Measurements from ENCODE around the gene STK32A. TPM values are rescaled to one million over a fixed set of nuclear protein-coding genes. Genes with fewer than 3 reads are reported as not detected.

STK32A gene
- total and polyA plus RNA-seq, 3 experiments from 2014 or later = not detected

DNA sequence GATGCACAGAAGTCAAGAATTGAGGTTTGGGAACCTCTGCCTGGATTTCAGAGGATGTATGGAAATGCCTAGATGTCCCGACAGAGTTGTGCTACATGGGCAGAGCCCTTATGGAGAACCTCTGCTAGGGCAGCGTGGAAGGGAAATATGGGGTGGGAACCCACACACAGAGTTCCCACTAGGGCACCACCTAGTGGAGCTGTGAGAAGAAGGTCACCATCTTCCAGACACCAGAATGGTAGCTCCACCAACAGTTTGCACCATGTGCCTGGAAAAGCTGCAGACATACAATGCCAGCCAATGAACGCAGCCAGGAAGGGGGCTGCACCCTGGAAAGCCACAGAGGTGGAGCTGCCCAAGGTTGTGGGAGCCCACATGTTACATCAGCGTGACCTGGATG, 104.5 kb downstream of the STK32A start:
- Mint-ChIP-seq H3K27ac (no peak overlapping the region), H3K9me3 (peaks cover 3 to 14% (median 7%) of the 10 kb centered on the region in 5 donors), H3K36me3 (no peaks in the 10 kb centered on the region), H3K27me3 (no peaks in the 10 kb centered on the region), H3K4me3 (no peak overlapping the region), H3K4me1 (no peaks in the 10 kb centered on the region)
- H3K4me1 ChIP-seq (ENCODE audit: insufficient read depth, low read length) = no peaks in the 10 kb centered on the region
- no peak overlapping the region for H3K27ac ChIP-seq (ENCODE audit: low read depth, low read length)
- ChIA-PET CTCF (no interaction called here), POLR2A (no interaction called here)
- DNase-seq = no peak
- no peak overlapping the region for H3K4me3 ChIP-seq (ENCODE audit: low read length)
- H3K9me3 ChIP-seq (ENCODE audit: low read length) = no peaks in the 10 kb centered on the region
- no peaks in the 10 kb centered on the region for H3K27me3 ChIP-seq (ENCODE audit: insufficient read depth, low read length, poor library complexity, severe bottlenecking)
- H3K36me3 ChIP-seq (ENCODE audit: insufficient read depth, low read length) = no peaks in the 10 kb centered on the region

DNA sequence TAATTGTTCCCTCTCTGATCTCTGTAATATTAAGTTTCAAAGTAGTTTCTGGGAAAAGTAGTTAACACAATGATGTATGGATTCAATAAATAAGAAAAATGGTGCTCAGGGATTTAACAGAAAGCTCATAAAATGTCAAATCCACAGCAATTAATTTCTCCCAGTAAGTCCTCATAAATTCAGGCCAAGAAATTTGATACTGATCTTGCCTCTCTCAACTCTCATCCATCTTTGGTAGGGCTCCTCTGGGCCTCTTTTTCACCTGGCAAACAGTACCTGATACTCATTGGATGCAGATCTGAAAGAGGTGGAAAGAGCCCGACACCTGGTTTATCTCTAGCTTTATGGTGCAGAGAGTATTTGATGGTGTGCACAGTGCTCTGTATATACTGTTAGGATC, 106.1 kb downstream of the STK32A start:
- H3K36me3 Mint-ChIP-seq = no peaks in the 10 kb centered on the region
- Histone ChIP-seq H3K27ac (ENCODE audit: low read depth, low read length) (no peak overlapping the region), H3K4me3 (ENCODE audit: low read length) (no peak overlapping the region), H3K4me1 (ENCODE audit: insufficient read depth, low read length) (no peaks in the 10 kb centered on the region), H3K36me3 (ENCODE audit: insufficient read depth, low read length) (no peaks in the 10 kb centered on the region), H3K27me3 (ENCODE audit: insufficient read depth, low read length, poor library complexity, severe bottlenecking) (no peaks in the 10 kb centered on the region), H3K9me3 (ENCODE audit: low read length) (no peaks in the 10 kb centered on the region)
- no peak overlapping the region for H3K4me3 Mint-ChIP-seq
- H3K9me3 Mint-ChIP-seq = peaks cover 3 to 14% (median 7%) of the 10 kb centered on the region in 5 donors
- H3K27ac Mint-ChIP-seq = no peak overlapping the region
- no peaks in the 10 kb centered on the region for H3K4me1 Mint-ChIP-seq
- CTCF ChIA-PET = no interaction called here
- no peaks in the 10 kb centered on the region for H3K27me3 Mint-ChIP-seq
- POLR2A ChIA-PET = no interaction called here
- no peak for DNase-seq

DNA sequence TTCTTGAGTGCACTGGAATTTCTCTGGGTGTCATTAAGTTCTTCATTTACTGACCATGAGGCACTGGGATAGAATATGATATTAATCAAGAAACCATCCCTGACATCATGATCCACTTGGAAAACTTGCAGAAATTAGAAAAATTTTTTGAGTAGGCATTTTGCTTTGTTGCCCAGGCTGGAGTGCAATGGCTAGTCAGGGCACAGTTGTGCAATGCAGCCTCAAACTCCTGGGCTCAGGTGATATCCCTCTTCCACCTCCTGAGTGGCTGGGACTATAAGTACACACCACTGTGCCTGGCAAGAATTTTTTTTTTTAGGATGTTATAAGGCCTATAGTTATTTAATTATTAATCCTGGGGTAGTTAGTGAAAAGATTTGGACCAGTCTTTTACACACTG, 106.5 kb downstream of the STK32A start:
- H3K27ac Mint-ChIP-seq = no peak overlapping the region
- H3K27me3 ChIP-seq (ENCODE audit: insufficient read depth, low read length, poor library complexity, severe bottlenecking) = no peaks in the 10 kb centered on the region
- POLR2A ChIA-PET = no interaction called here

DNA sequence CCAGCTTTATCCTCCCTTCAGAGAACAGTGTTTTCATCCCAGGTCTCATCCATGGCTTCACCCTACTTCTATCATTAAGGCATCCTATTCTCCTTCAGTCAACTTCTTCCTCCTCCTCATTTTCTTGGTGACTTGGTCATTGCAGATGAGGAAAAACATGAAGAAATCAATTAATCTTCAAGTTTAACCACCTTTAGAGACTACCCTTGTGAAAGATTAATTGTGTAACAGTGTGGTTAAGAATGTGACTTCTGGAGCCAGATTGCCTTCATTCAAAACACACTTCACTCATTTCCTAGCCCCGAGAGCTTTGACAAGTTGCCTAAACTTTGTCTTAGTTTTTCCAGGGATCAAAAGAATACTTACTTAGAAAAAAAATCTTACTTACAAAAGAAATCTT, 110.0 kb downstream of the STK32A start:
- Mint-ChIP-seq H3K36me3 (no peaks in the 10 kb centered on the region), H3K4me3 (no peak overlapping the region), H3K27ac (no peak overlapping the region), H3K27me3 (no peaks in the 10 kb centered on the region), H3K9me3 (peaks cover 0 to 2% (median 0%) of the 10 kb centered on the region in 5 donors), H3K4me1 (no peaks in the 10 kb centered on the region)
- H3K36me3 ChIP-seq (ENCODE audit: insufficient read depth, low read length) = no peaks in the 10 kb centered on the region
- ChIA-PET CTCF (no interaction called here), POLR2A (no interaction called here)
- H3K4me1 ChIP-seq (ENCODE audit: insufficient read depth, low read length) = no peaks in the 10 kb centered on the region
- no peak for DNase-seq
- H3K4me3 ChIP-seq (ENCODE audit: low read length) = no peak overlapping the region
- H3K9me3 ChIP-seq (ENCODE audit: low read length) = no peaks in the 10 kb centered on the region
- no peak overlapping the region for H3K27ac ChIP-seq (ENCODE audit: low read depth, low read length)
- no peaks in the 10 kb centered on the region for H3K27me3 ChIP-seq (ENCODE audit: insufficient read depth, low read length, poor library complexity, severe bottlenecking)

More for the DNA sequence above, 106.5 kb downstream of the STK32A start:
- no peaks in the 10 kb centered on the region for H3K36me3 ChIP-seq (ENCODE audit: insufficient read depth, low read length)
- H3K9me3 Mint-ChIP-seq = peaks cover 3 to 14% (median 7%) of the 10 kb centered on the region in 5 donors
- H3K4me3 Mint-ChIP-seq = no peak overlapping the region
- H3K4me3 ChIP-seq (ENCODE audit: low read length) = no peak overlapping the region
- CTCF ChIA-PET = no interaction called here
- H3K9me3 ChIP-seq (ENCODE audit: low read length) = no peaks in the 10 kb centered on the region
- no peaks in the 10 kb centered on the region for H3K4me1 Mint-ChIP-seq
- H3K36me3 Mint-ChIP-seq = no peaks in the 10 kb centered on the region
- no peaks in the 10 kb centered on the region for H3K4me1 ChIP-seq (ENCODE audit: insufficient read depth, low read length)
- H3K27ac ChIP-seq (ENCODE audit: low read depth, low read length) = no peak overlapping the region
- H3K27me3 Mint-ChIP-seq = no peaks in the 10 kb centered on the region
- no peak for DNase-seq

DNA sequence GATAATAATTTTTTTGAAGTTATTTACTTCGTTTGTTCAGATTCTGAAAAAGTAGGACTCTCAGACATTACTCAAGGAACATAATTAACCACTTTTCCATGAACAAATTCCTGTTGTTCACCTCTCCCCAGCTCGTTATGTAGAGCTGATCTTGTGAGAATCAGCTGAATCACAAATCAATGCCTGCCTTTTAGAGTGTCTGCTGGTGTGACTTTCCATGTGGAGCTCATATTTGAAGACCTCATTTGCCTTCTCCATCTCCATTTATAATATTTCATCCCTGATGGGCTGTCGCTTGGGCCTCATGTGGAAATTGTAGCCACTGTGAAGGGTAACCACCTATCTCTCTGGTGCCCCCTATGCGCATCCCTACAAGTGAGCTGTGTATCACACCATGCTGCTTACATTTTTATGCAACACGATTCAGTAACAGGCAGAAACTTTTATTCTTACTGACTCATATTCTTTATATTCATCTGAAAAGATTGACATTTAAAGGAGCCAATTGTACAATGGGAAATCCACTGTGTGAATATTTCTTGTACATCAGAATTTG, 111.3 kb downstream of the STK32A start:
- ChIA-PET CTCF (no interaction called here), POLR2A (no interaction called here)
- Mint-ChIP-seq H3K27ac (no peak overlapping the region), H3K36me3 (no peaks in the 10 kb centered on the region), H3K4me3 (no peak overlapping the region), H3K27me3 (no peaks in the 10 kb centered on the region), H3K4me1 (no peaks in the 10 kb centered on the region), H3K9me3 (no peaks in the 10 kb centered on the region)
- H3K36me3 ChIP-seq (ENCODE audit: insufficient read depth, low read length) = no peaks in the 10 kb centered on the region
- H3K9me3 ChIP-seq (ENCODE audit: low read length) = no peaks in the 10 kb centered on the region
- H3K4me1 ChIP-seq (ENCODE audit: insufficient read depth, low read length) = no peaks in the 10 kb centered on the region
- no peaks in the 10 kb centered on the region for H3K27me3 ChIP-seq (ENCODE audit: insufficient read depth, low read length, poor library complexity, severe bottlenecking)
- H3K27ac ChIP-seq (ENCODE audit: low read depth, low read length) = no peak overlapping the region
- no peak for DNase-seq
- no peak overlapping the region for H3K4me3 ChIP-seq (ENCODE audit: low read length)

DNA sequence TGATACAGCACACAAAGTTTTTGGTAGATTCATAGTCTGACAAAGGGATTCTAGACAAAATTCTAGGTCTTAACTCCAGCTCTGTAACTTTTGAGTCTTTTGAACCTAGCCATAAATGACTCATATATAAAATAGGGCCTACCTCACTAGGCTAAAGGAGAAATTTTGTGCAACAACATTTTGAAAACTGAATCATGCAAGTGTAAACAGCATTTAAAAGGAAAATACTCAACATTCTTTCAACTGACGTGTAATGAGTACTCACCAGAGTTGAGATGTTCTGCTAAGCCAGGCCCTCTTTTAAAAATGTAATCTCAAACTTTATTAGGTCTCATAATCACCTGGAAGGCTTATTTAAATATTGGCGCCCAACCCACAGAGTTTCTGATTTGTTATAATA, 113.2 kb downstream of the STK32A start:
- Histone ChIP-seq H3K27me3 (ENCODE audit: insufficient read depth, low read length, poor library complexity, severe bottlenecking) (no peaks in the 10 kb centered on the region), H3K4me3 (ENCODE audit: low read length) (no peak overlapping the region), H3K36me3 (ENCODE audit: insufficient read depth, low read length) (no peaks in the 10 kb centered on the region), H3K4me1 (ENCODE audit: insufficient read depth, low read length) (no peaks in the 10 kb centered on the region), H3K27ac (ENCODE audit: low read depth, low read length) (no peak overlapping the region), H3K9me3 (ENCODE audit: low read length) (no peaks in the 10 kb centered on the region)
- Mint-ChIP-seq H3K4me3 (no peak overlapping the region), H3K36me3 (no peaks in the 10 kb centered on the region), H3K4me1 (no peaks in the 10 kb centered on the region), H3K27ac (no peak overlapping the region), H3K9me3 (peaks cover 0 to 3% (median 0%) of the 10 kb centered on the region in 5 donors), H3K27me3 (peaks cover 0 to 5% of the 10 kb centered on the region in 2 donors)
- POLR2A ChIA-PET = no interaction called here
- CTCF ChIA-PET = no interaction called here
- no peak for DNase-seq

DNA sequence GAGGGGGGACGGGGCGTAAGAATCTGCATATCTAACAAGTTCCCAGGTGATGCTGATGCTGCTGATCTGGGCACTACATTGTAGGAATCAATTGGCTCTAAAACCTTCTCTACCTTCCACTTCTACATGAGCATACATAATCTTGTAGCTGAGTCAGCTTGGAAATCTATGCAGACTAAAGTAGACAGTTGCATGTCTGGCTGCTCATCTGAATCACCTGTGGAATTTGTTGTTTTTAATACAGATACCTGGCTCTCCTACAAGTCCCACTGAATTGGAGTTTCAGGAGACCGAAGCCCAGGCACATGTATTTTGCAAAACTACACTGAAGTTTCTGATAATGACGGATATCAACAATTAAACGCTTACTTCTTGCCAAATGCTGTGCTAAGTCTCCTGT, 113.6 kb downstream of the STK32A start:
- H3K4me1 ChIP-seq (ENCODE audit: insufficient read depth, low read length) = no peaks in the 10 kb centered on the region
- Mint-ChIP-seq H3K4me3 (no peak overlapping the region), H3K27me3 (peaks cover 0 to 5% of the 10 kb centered on the region in 2 donors), H3K4me1 (no peaks in the 10 kb centered on the region), H3K36me3 (no peaks in the 10 kb centered on the region), H3K27ac (no peak overlapping the region), H3K9me3 (peaks cover 0 to 3% (median 0%) of the 10 kb centered on the region in 5 donors)
- no peak overlapping the region for H3K27ac ChIP-seq (ENCODE audit: low read depth, low read length)
- ChIA-PET CTCF (no interaction called here), POLR2A (no interaction called here)
- H3K27me3 ChIP-seq (ENCODE audit: insufficient read depth, low read length, poor library complexity, severe bottlenecking) = no peaks in the 10 kb centered on the region
- no peaks in the 10 kb centered on the region for H3K36me3 ChIP-seq (ENCODE audit: insufficient read depth, low read length)
- H3K4me3 ChIP-seq (ENCODE audit: low read length) = no peak overlapping the region
- DNase-seq = no peak
- H3K9me3 ChIP-seq (ENCODE audit: low read length) = no peaks in the 10 kb centered on the region

DNA sequence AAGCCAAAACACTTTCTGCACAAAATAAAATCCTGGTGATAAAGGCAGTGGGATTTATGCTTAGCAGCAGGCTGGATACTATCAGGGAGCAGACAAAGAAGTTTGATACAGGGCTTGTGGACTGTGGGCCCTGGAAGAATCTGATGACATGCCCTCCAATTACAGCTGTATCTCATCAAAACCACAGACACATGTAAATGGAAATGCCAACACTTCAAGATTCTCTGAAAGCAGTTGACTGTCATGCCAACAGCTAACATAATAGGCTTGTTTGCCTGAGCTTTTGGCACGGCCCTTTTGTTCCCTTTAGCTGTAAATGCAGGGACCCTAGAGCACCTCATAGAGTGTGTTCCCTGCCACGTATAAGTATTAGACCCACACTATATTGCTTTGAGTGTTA, 114.4 kb downstream of the STK32A start:
- H3K4me3 ChIP-seq (ENCODE audit: low read length) = no peak overlapping the region
- CTCF ChIA-PET = no interaction called here
- no peak for DNase-seq
- Mint-ChIP-seq H3K27ac (no peak overlapping the region), H3K4me1 (no peaks in the 10 kb centered on the region), H3K27me3 (peaks cover 0 to 5% of the 10 kb centered on the region in 2 donors), H3K4me3 (no peak overlapping the region), H3K36me3 (no peaks in the 10 kb centered on the region), H3K9me3 (peaks cover 0 to 3% (median 0%) of the 10 kb centered on the region in 5 donors)
- POLR2A ChIA-PET = no interaction called here
- H3K27me3 ChIP-seq (ENCODE audit: insufficient read depth, low read length, poor library complexity, severe bottlenecking) = no peaks in the 10 kb centered on the region
- no peaks in the 10 kb centered on the region for H3K4me1 ChIP-seq (ENCODE audit: insufficient read depth, low read length)
- H3K27ac ChIP-seq (ENCODE audit: low read depth, low read length) = no peak overlapping the region
- H3K36me3 ChIP-seq (ENCODE audit: insufficient read depth, low read length) = no peaks in the 10 kb centered on the region
- no peaks in the 10 kb centered on the region for H3K9me3 ChIP-seq (ENCODE audit: low read length)

DNA sequence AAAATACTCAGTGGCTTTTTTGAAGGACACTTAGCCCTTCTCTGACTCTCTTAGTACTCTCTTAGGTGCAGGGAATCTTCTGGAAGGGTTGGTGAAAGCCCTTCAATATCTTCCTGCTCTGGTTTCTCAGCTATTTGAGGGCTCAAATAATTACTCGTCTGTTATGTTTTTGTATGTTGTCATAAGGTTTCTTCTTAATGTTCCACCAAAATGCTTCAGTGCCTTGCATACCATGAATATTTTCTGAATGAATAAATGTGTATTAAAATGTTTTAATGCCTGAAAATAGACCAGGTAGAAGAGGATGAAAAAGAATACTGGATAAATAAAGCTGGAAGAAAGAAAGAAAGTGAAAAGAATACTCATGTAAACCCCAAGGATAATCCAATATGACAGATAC, 124.3 kb downstream of the STK32A start:
- no peak overlapping the region for H3K4me3 Mint-ChIP-seq
- POLR2A ChIA-PET = no interaction called here
- Histone ChIP-seq H3K4me3 (ENCODE audit: low read length) (no peak overlapping the region), H3K27me3 (ENCODE audit: insufficient read depth, low read length, poor library complexity, severe bottlenecking) (no peaks in the 10 kb centered on the region), H3K4me1 (ENCODE audit: insufficient read depth, low read length) (no peaks in the 10 kb centered on the region), H3K36me3 (ENCODE audit: insufficient read depth, low read length) (no peaks in the 10 kb centered on the region), H3K27ac (ENCODE audit: low read depth, low read length) (no peak overlapping the region), H3K9me3 (ENCODE audit: low read length) (no peaks in the 10 kb centered on the region)
- peaks cover 0 to 4% of the 10 kb centered on the region in 2 donors for H3K27me3 Mint-ChIP-seq
- no peaks in the 10 kb centered on the region for H3K9me3 Mint-ChIP-seq
- no peak overlapping the region for H3K27ac Mint-ChIP-seq
- H3K4me1 Mint-ChIP-seq = no peaks in the 10 kb centered on the region
- CTCF ChIA-PET = no interaction called here
- no peak for DNase-seq
- no peaks in the 10 kb centered on the region for H3K36me3 Mint-ChIP-seq

Measured in CD8-positive, alpha-beta memory T cell (primary cell).